Ascending aorta (tissue), 2 donors: Measurements from ENCODE around the gene DAP3. TPM values are rescaled to one million over a fixed set of nuclear protein-coding genes. Genes with fewer than 3 reads are reported as not detected.
"Not testable (repeated sequence)": the region's sequence is repeated elsewhere in the genome, so short reads cannot be mapped to it uniquely, and the experiment has no call there.

ENCODE experiments used
- DNase-seq, 2 donors: peaks; one replicate each; pipeline ENCODE4 v3.0.0-alpha.2; 2019; ENCODE audit warnings: low spot score in 2 of 2
- H3K27ac ChIP-seq, 2 donors: fragments of 200-600 bp; sonication (generic); one replicate each; pipeline ENCODE4 v1.5.1; 2016 to 2017; ENCODE audit warnings: mild to moderate bottlenecking in 1 of 2
- H3K27me3 ChIP-seq: fragments of 200-600 bp; sonication (generic); one replicate; pipeline ENCODE4 v1.5.1; 2017
- H3K36me3 ChIP-seq, 2 donors: fragments of 200-600 bp; sonication (generic); one replicate each; pipeline ENCODE4 v1.5.1; 2016
- H3K4me1 ChIP-seq, 2 donors: fragments of 200-600 bp; sonication (generic); one replicate each; pipeline ENCODE4 v1.5.1; 2016 to 2017; ENCODE audit warnings: mild to moderate bottlenecking in 1 of 2
- H3K4me3 ChIP-seq, 2 donors: fragments of 200-600 bp; sonication (generic); one replicate each; pipeline ENCODE4 v1.5.1; 2016 to 2017; ENCODE audit warnings: mild to moderate bottlenecking in 1 of 2
- H3K9me3 ChIP-seq, 2 donors: fragments of 200-600 bp; sonication (generic); one replicate each; pipeline ENCODE4 v1.5.1; 2016
- intact Hi-C: fragments of 100-400 bp; cut with DNase I; formaldehyde crosslinking; loops from one replicate; pipeline ENCODE4 v1.15.1; 2023
- total RNA-seq: library from RNA; depleted of rRNA; stranded (reverse); fragments of >200 nt; gene quantifications from one replicate; pipeline ENCODE4 v1.1.0, GENCODE V29; 2016
- TF ChIP-seq, protein P1 (sequence below), 3 experiments: fragments of 200-600 bp in 2 of 3; fragments of 450-650 bp in 1 of 3; sonication (generic) in 2 of 3; IDR thresholded peaks; one replicate each; pipeline ENCODE4 v1.5.1; 2016 to 2019; ENCODE audit warnings: antibody characterized with exemption in 3 of 3, mild to moderate bottlenecking in 1 of 3, moderate library complexity in 1 of 3

The DAP3 gene
- total RNA-seq, 1 donor from 2014 or later: 47.4 TPM

DNA sequence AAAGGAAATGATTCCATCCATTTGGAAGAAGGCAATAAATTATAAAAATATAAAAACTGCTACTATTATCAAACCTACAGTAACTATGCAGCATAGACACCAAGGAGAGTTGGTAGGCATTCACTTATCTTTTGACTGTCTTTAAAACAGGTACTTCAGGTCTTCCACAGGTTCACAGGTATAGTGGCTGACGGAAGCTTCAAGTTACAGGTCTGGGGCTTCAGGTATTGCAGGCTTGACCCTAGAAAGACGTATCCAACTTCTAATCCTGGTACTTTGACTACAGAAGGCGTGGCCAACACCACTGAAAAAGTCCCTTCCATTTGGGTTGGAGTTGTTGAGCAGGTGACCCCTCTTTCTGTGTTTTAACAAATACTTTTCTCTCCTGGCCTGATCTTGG, 35.9 kb upstream of the DAP3 start:
- no peak for DNase-seq
- no peak overlapping the region for H3K27ac ChIP-seq
- H3K27me3 ChIP-seq: no peaks in the 10 kb centered on the region
- no peaks in the 10 kb centered on the region for H3K36me3 ChIP-seq
- H3K4me3 ChIP-seq: no peak overlapping the region
- TF ChIP-seq, protein P1, sequence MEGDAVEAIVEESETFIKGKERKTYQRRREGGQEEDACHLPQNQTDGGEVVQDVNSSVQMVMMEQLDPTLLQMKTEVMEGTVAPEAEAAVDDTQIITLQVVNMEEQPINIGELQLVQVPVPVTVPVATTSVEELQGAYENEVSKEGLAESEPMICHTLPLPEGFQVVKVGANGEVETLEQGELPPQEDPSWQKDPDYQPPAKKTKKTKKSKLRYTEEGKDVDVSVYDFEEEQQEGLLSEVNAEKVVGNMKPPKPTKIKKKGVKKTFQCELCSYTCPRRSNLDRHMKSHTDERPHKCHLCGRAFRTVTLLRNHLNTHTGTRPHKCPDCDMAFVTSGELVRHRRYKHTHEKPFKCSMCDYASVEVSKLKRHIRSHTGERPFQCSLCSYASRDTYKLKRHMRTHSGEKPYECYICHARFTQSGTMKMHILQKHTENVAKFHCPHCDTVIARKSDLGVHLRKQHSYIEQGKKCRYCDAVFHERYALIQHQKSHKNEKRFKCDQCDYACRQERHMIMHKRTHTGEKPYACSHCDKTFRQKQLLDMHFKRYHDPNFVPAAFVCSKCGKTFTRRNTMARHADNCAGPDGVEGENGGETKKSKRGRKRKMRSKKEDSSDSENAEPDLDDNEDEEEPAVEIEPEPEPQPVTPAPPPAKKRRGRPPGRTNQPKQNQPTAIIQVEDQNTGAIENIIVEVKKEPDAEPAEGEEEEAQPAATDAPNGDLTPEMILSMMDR (IDR thresholded peaks at IDR 0.05): no peak
- peaks cover 0 to 9% of the 10 kb centered on the region in 2 donors for H3K4me1 ChIP-seq
- intact Hi-C loops: no loop called here
- H3K9me3 ChIP-seq: no peaks in the 10 kb centered on the region

DNA sequence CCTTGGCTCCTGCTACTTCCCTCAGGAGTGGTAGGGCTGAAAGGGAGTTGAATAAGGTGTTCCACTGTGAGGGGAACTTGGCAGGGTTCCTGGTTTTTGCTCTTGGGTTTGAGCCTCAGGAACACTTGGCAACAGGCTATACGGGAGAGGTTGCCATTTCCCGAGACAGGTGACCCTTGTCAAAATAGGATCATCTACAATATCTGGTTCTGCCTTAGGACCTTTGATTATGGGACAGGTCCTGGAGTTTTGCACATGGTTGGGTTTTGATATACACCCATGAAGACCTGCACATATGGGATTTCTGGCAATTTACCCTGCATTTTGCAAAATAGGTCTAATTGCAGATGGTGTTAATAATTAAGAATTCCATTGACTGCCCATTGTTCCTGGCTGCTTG, 31.4 kb upstream of the DAP3 start:
- no peak for DNase-seq
- peaks cover 34 to 42% of the 10 kb centered on the region in 2 donors for H3K36me3 ChIP-seq
- no peaks in the 10 kb centered on the region for H3K9me3 ChIP-seq
- no peaks in the 10 kb centered on the region for H3K4me1 ChIP-seq
- TF ChIP-seq, protein P1 (IDR thresholded peaks at IDR 0.05): no peak
- no peak overlapping the region for H3K27ac ChIP-seq
- intact Hi-C loops: no loop called here
- no peak overlapping the region for H3K4me3 ChIP-seq
- H3K27me3 ChIP-seq: no peaks in the 10 kb centered on the region

DNA sequence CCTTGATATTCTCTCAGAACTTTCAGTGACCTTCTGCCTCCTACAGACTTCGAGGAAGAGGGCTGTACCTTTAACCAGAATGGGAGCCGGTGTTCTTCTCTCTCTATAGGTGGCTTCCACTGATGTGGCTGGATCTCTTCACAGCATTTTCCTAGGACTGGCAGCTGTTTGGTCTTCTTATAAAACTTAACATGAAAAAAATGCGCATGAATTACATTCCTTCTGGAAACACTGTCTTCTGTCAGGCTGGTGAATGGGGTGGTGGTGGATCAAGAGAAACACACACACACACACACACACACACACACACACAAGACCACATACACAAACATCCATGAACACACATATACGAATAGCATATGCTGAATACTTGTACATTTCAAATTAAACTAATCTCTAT, 27.7 kb upstream of the DAP3 start:
- H3K27ac ChIP-seq, H3K9me3 ChIP-seq, DNase-seq, H3K4me3 ChIP-seq, H3K4me1 ChIP-seq, H3K27me3 ChIP-seq, intact Hi-C loops: not testable (repeated sequence)
- H3K36me3 ChIP-seq: peaks cover 59 to 76% of the 10 kb centered on the region in 2 donors

DNA sequence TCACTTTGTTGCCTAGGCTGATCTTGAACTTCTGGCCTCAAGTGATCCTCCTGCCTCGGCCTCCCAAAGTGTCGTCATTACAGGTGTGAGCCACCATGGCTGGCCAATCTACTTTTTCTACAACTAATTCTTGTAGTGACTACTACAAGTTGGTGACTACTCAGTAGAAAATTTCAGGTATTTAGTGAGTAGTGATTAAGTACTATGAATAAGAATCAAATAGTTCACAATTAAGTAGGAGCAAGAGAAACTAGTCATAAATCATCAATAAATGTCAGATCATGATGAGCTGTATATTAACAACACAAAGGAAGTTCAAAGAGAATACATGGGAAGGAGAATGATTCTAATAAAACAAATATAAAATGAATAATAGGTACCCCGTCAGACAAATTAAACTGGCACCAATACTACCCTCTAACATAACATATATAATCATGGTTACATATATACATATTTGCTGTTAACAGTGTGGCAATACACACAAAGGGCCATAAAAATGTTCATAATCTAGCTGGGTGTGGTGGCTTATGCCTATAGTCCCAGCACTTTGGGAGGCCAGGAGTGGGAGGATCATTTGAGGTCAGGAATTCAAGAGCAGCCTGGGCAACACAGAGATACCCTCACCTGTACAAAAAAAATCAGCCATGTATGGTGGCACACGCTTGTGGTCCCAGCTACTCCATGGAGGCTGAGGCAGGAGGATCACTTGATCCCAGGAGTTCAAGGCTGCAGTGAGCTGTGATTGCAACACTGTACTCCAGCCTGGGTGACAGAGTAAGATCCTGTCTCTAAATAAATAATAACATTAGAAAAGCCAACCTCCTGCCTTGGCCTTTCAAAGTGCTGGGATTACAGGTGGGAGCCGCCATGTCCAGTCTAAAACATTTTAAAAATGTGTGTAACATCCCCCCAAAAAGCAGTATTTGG, 19.4 kb upstream of the DAP3 start:
- H3K27ac ChIP-seq: no peak overlapping the region
- intact Hi-C loops: no loop called here
- H3K9me3 ChIP-seq: no peaks in the 10 kb centered on the region
- peaks cover 88 to 93% of the 10 kb centered on the region in 2 donors for H3K36me3 ChIP-seq
- H3K4me3 ChIP-seq: no peak overlapping the region
- no peaks in the 10 kb centered on the region for H3K4me1 ChIP-seq
- DNase-seq: no peak
- H3K27me3 ChIP-seq: no peaks in the 10 kb centered on the region
- TF ChIP-seq, protein P1 (IDR thresholded peaks at IDR 0.05): no peak

DNA sequence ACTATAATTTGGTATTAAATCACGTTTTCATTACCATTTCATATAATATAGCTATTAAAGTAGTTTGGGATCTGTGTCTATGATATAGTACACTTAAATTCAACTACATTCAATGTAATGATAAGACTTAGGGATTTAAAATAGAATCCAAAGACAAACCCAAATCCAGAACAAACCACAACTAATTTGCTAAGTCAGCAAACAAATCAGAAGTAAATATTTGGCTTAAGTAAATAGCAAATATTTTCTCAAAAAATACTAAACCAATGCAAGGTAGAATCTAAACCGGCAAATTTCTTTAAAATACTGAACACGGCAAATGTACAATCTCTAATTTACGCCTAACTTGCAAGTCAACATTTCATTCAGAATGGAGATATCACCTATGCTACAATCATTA, 17.1 kb upstream of the DAP3 start:
- Histone ChIP-seq H3K9me3 (no peaks in the 10 kb centered on the region), H3K27me3 (no peaks in the 10 kb centered on the region), H3K4me1 (no peaks in the 10 kb centered on the region), H3K27ac (no peak overlapping the region), H3K36me3 (peaks cover 93 to 95% of the 10 kb centered on the region in 2 donors), H3K4me3 (no peak overlapping the region)
- intact Hi-C loops: no loop called here
- TF ChIP-seq, protein P1 (IDR thresholded peaks at IDR 0.05): no peak
- DNase-seq: no peak

DNA sequence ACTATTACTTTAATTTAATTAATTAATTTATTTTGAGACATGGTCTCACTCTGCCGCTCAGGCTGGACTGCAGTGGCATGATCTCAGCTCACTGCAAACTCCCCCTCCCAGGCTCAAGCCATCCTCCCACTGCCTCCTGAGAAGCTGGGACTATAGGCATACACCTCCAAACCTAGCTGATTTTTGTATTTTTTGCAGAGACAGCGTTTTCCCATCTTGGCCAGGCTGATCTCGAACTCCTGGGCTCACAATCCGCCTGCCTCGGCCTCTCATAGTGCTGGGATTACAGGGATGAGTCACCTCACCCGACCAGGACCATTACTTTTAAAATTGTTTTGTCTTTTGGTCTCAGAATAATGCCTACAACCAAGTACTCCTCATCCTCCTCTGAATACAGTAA, 15.9 kb upstream of the DAP3 start:
- Histone ChIP-seq H3K27me3 (no peaks in the 10 kb centered on the region), H3K9me3 (no peaks in the 10 kb centered on the region), H3K36me3 (peaks cover 92 to 95% of the 10 kb centered on the region in 2 donors), H3K27ac (no peak overlapping the region), H3K4me3 (no peak overlapping the region), H3K4me1 (no peaks in the 10 kb centered on the region)
- TF ChIP-seq, protein P1 (IDR thresholded peaks at IDR 0.05): no peak
- no peak for DNase-seq
- intact Hi-C loops: no loop called here
